Fibroblast of skin of right biceps (primary cell): Measurements from ENCODE around the gene KCNA2.
A peak's percentile ranks its signal among the peaks of the same experiment; 100 is the strongest.

Source experiments
- DNase-seq: peaks from one replicate; pipeline ENCODE4 v3.0.0-alpha.2; 2013

Gene KCNA2

DNA sequence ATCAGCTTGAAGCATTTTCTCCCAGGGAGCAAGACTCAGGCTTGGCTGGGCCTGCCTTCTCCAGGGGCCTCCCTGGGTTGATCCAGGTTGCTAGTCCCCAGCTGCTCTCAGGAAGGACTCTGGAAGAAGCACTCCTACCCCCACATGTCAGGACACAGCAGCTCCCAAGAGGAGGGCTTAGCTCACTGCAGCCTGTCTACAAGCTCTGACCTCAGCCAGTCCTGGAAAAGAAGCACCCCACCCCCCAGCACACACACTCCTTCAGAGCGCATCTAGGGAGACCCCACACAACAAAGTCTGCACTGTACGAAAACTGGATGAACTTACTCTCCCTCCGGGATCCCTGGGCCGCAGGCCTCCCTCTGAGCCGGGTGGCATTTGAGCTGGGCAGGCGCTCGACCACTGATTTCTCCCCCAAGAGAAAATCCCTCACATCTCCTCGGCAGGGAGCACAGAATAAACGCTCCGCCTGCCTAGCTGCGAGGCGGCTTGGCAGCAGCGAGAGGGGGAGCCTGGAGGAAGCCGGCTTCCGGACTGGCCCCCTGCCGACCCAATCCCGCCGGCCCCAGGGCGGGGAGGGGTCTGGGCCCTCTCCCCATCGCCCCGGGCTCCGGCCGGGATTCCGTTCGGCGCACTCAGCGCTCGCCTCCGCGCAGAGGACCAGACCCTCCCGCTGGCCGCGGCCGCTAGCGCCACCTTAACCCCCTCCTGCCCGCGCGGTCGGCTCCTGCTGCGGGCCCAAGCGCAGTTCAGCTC lies at the start of gene KCNA2:
Gene KCNA2 (minus strand): TSS at position 458 of the 756 bp plus-strand sequence. CDS start 1,576 bp downstream, outside the sequence.
- peak; percentile 9 for DNase-seq

DNA sequence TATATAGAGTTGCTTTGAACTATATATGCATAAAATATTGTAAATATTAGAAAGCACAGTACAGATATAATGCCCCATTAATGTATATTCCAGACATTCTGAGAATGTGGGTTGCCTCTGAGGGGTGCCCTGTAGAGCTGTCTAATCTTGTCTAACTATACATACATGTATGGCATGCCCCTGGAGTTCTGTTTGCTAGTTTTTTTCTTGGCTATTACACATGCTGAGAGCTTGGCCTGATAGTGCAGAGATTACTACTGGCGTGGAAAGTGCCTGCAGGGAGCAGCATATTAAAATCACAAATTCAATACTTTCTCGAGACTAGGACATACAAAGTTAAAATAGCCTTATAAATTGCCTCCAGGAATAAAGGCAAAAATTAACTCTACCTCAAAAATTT lies 44.5 kb upstream of the KCNA2 start:
- no peak for DNase-seq

DNA sequence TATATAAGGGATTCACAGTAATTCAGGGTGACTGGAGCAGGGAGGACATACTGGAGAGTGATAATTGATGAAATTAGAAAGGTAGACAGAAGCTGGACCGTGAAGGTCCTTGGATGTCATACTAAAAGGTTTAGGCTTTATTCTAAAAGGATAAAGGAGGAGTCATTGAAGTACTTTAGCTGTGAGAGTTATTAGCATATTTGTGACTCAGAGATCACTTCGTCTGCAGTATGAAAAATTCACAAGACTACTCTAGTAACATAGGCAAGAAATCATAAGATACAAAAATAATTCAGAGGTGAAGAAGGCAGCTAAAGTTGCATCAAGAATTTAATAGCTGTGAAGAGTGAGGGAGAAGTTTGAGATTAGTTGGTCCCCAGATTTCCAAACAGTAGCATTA lies 42.3 kb upstream of the KCNA2 start:
- DNase-seq, result no peak

DNA sequence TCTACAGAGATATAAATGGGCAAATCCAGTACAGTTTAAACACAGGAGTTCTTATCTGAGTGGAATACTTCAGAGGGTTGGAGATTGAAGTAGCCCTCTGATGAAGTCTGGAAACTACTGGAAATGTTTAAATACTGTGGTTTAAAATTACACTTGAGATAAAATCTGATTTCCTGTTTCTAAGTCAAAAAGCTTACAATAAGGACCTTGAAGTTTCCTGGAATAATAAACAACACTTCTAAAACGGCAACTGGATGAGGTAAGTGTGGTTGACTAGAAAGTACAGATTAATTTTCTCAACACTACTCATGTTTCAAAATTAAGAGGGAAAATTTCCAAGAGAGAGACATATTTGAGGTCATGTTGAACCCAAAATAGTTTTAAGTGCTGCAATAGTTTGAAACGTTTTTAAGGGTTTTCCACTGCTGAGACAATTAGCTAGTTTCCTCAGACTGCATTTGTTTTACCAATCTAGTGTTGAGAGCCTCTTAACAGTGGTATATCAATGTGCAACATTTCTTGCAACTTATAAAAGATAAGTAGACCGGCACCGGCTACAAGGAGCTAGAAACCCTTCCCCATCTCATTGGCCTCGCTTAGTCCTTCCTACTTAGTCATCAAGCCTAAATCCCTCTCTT lies 41.2 kb upstream of the KCNA2 start:
- DNase-seq, result peak; percentile 57

DNA sequence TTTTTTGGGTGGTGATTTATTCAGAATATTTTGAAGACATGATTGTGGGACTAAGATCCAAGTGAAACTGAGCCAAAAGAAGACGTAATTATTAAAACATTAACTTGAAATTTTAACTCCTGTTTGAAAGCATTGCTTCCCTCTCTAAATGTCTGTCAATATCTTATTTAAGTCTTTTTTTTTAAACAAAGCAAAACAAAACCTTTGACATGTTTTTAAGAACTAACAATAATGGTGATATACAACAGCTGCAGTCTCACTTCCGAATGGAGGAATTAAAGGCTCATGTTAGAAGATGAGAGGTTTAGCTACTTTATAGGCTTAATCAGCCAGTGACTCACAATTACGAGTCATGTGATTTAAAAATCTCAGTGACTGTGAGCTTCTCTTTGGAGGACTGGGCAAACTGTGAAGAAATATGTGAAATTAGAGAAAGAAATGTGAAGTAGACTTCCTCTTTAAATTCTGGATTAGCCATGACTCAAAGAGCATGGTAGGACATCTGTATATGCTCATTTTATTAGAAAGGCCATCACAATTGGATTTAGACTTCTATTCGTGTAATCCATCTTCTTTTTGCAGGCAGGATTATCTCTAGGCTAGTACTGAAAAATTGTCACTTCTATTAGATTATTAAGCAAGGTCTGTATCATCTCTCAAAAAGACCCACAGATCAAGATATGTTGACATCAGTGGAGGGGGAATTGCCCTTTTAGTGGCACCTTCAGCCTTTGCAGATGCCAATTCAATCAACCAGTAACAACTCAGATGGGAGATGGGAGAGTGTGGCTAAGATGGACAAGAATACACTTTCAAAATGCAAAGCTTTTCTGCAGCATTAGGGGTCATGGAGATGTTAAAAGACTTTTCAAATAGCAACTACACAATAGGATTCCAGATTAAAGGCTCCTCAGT lies 39.9 kb upstream of the KCNA2 start:
- DNase-seq, result peak; percentile 66

DNA sequence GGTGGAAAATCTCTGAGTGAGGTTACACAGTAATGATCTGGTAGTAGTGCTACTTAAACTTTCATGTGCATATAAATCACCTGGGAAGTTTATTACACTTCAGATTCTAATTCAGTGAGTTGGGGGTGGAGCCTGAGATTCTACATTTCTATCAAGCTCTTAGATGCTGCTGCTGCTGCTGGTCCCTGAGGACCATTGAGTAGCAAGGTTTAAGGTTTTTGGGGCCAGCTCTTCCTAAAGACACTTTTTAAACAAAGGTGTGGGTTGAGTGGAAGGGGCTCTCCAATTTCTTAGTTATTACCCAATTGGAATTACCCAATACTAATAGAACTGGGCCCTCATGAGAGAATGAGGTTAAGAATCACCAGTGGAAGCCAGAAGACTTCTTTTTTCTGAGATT lies 39.1 kb upstream of the KCNA2 start:
- no peak for DNase-seq

DNA sequence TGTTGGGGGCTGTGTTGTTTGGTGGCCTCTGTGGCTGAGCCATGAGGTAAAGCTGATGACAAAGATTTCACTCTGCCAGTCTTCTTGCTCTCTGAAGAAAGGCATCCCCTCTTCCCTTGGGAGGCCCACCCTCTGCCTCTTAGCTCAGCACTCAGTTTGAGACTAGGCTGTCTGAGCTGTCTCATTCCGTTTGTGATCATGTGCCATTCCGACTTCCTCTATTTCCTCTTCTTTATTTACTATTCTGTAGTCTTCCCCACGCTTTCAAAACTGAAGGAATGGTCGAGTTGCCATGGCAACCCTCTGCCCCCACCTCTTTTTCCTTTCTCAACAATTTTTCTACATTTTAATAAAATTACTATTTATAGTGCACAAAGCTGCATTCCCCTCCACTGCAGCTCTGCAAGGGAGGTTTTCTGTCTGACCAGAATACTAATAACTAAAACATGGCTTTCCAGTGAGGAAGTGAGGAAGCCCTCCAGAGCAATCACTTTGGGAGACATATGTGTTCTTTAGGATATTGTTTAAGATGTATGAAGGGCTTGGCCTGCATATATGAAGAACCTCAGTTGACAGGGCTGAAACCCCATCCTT lies 37.8 kb upstream of the KCNA2 start:
- DNase-seq, result no peak

DNA sequence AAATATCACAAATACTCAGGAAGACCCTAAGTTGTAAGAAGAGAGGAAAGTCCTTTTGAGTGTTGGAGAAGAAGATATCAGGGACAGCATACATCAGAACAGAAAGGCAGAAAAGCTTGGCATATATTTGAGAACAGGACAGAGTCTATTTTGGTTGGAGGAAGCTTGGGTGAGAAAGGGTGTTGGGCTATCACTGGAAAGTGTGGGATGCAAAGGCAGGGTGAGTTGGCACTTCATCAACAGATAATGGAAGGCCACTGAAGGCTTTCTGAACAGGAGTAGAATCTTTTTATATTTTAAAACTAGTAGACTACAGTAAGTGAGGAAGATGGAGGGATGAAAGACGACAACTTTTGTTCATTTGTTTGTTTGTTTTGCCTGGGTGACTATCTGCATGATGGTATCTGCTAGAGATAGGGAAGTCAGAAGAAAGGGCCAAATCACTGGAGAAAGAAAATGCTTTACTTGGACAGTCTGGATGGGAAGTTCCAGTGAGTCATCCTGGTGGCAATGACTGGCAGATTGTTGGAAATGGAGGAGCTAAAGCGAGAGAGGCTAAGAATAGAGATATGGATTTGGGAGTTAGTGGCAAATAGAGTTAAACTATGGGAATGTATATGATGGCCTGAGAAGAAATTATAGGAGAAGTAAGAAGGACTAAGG lies 33.7 kb upstream of the KCNA2 start:
- no peak for DNase-seq

DNA sequence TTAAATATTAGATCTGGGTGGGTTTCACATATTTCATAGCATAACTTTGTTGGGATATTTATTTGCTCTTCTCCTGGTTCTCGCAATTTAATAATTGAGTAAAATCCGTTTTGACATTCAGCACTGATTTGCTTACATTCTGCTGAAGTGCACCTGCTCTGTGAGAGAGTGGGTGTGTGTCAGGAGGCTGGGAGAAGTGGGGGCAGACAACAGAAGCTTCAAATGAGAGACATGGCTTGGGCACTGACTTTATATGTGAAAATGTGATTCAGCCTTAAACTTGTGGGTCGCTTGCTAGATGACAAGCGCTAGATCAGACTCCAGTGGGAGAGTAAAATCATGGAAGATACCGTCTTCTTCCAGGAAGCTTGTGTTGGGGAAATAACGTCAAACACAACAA lies 32.4 kb upstream of the KCNA2 start:
- no peak for DNase-seq

DNA sequence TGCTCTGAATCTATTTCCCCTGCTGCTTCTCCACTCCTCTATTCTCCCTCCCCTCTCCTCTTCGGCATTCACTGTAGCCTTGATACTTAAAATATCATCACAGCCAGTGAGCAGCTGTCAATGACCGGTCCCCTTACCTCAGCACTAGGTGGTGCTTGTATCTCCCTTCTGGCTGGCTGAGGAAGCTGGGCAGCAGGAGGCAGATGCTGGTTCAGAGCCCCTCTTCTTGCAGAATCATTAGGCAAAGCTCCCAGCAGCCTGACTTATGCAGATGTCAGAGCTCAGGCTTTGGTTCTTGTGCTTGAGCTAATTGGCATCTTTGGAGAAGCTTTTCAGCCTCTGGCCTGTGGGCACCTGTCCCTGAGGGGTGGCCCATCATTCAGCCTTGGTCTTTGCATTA lies 31.9 kb upstream of the KCNA2 start:
- DNase-seq, result no peak

DNA sequence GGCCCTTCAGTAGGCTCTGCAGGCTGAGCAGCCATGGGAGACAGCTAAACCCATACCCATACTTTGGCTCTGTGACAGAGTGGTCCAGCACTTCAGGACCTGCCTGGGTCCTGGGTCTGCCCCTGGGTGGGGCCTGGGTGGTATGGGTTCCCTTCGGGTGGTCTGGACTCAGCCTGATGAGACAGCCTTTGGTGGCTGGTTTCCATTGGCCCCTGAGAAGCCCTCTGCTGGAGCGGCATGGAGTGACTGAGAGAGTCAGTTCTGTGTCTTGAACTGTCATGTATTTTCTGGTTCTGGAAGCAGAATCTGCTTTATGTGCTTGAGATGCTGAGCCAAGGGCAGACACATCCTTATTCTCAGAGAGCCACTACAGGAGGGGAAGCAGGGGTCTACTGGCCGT lies 31.3 kb upstream of the KCNA2 start:
- no peak for DNase-seq

DNA sequence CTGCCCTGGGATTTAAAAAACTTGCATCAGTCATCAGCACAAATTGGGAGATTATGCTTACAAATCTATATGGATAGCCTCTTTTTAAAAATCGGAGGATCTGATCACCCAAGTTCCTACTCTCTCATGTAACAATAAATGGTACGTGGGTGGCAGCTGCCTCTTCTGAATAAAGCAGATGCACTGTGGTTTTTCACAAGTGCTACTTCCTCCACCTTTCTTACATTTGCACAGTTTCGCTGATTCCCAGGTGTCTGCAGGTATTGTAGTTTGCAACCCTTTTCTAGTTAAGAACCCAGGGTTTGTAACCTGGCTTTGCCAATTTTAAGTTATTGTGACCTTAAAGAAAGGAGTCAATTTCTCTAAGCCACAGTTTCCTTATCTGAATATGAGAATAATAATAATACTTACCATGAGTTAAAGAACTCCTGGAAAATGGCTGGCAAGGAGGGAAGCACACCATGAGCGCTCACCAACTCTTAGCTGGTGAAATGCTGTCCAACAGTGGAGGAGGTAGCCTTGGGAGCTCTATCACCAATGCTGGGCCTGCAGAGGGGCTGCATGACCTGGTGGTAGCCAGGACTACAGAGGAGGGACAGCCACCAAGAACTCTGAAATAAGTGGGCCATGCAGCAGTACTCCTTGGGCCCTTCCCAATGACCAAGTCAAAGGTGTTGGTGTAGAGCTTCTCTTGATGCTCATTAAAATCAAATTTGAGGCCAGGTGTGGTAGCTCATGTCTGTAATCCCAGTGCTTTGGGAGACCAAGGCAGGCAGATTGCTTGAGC lies 30.2 kb upstream of the KCNA2 start:
- DNase-seq, result no peak

DNA sequence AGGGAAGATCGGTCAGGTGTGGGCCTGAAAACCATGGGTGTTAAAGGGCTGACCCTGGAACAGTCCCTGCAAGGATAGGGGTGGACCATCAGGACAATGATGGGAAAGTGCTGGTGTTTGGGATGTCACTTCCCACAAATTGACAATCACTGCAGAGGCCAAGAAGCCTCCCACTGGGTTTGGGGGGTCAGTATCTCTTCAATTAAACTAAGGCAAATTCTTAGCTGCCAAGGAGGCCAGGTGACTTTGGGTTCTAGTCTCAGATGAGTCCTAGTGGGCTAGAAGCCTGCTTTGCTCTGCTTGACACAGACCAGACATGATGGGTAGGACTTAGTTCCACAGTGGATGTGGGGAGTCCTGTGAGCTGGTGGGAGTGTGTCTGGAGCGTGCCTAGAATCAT lies 29.3 kb upstream of the KCNA2 start:
- no peak for DNase-seq

DNA sequence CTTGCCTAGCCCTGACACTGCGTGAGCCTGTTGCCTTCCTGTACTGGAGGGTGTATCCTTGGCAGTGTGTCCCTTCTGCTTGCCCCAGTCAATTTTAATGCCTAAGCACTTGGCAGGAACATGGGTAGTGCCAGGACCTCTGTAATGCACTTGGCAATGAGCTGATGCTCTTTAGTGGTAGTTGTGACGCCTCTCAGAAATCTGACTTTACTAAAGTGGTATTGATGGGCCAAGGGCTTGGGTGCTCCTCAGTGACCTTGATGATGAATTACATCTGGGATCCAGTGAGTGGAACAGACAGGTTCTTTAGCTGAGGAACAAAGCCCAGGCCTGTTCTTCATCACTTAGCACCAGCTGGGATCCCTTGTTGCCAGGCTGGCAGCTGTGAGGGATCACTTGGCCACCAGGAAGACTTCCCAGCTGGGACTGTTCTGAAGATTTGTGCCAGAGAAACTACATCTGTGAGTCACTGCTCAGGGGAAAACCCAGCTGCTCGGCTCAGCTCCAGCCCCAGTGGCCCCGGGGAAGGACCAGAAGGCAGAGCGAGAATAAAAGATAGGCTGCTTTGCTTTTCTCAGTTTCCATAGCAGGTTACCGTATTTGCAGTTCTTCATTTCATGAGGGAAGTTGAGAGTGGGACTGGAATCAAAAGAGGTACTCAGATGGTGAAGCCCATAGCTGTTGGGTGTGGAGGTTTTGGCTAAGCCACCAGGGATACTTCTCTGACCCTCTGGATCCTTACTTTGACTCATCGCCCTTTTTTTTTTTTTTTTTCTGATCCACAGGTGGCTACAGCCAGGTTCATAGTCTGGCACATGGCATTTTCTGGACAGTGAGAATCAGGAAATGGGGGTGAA lies 28.5 kb upstream of the KCNA2 start:
- DNase-seq, result no peak

DNA sequence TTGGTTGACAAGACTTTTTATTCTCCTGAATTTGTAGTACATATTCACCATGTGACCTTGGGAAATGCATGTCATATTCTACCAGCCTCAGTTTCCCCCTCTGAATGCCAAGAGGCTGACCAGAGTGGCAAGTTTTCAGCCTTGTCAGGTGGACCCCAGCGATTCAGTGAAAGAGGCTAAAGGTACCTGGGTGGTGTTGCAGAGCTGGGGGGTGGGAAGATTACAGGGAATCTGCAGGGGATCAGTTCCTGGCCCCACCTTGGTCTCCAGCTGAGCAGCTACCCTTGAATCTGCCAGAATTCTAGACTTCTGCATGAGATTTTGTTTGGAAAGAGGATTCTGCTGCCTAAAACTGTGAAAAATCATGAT lies 27.9 kb upstream of the KCNA2 start:
- DNase-seq, result no peak

DNA sequence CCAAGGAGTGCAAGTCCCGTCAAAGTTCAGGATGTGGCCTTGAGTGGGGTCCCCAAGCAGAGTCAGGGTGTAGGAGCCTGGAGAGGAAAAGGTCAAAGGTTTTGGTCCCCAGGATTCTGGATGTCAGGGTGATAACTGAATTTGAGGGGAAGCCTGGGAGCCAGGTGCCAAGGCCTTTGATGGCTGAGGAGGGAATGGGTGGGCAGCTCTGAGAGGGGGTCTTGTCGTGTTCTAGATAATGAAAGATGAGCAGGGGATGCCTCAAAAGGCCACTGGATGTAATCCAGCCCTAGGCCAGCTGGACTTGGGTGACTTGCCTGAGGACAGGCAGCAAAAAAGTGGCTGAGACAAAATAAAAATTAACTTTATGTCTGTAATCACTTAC lies 27.5 kb upstream of the KCNA2 start:
- DNase-seq, result no peak

DNA sequence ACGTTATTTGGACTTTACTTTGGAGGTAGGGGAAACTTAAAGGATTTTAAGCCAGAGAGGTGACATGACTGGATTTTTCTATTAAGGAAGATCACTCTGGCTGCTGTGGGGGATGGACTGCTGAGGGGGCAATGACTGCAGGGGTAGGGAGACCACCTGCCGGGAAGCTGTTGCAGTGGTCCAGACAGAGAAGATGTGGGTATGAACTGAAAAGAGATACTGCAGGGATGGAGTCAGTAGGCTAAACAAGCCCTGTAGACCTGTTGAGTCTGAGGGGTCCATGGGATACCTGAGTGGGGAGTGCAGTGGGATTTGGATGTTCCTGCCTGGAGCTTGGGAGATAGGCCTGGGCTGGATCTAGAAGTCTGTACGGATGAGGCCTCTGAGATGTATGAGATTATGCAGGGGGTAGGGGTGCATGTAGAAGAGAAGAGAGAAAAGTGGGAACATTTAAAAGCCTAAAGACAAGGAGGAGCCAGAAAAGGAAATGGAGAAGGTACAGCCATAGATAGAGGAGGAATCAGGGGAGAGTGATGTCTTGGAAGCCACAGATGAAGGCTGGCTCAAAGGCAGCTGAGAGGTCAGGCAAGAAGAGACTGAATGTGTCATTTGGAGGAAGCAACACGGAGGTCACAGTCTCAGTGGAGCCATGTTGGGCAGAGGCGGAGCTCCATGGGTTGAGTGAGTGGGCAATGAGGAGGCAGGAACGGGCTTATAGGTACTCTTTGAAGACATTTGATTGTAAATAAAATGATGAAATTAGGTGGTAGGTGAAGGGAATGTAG lies 25.9 kb upstream of the KCNA2 start:
- DNase-seq, result no peak

DNA sequence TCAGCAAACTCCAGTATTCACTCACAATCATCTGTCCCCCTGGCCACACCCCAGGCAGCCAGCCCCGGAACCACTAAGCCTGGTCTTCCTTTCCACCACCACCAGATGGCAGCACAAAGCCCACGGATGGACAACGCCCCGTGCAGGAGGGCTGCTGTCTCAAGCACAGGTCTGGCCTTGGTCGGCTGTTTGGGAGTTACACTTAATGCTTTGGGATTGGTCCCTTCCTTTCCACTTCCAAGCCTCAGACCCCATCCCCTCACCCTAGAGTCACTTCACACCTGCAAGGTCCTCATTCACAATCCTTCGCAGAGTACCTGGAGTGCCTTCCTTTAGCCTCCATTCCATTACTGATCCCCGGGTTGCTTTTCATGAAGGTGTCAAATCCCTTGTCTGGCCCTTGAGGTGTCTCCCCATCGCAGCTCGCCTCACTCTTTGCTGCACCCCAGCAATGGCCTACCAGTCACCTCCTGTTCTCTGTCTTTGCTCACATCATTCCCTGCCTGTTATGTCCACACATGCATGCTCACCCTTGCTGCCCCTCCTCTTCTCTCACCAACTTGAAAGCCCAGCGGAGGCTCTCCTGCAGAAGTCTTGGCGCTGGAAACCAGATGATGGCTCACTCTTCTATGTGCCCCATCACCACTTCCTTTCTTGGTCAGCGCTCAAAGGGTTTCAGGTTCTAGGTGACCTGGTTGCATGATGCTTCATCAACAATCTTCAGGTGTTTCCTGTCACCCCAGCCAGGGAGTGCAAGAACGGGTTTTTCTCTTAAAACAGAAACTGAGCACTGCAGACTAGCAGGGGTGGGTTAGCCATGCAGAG lies 24.9 kb upstream of the KCNA2 start:
- DNase-seq, result peak; percentile 41
